Hepatocyte (in vitro differentiated cells): Measurements from ENCODE around the gene GOLGA1. TPM values are rescaled to one million over a fixed set of nuclear protein-coding genes. Genes with fewer than 3 reads are reported as not detected.

Experiments
- DNase-seq: peaks from one replicate; pipeline ENCODE4 v3.0.0-alpha.2; 2016; ENCODE audit warnings: low spot score
- H2AFZ ChIP-seq: fragments of 200-600 bp; sonication (generic); 2 replicates; pipeline ENCODE4 v1.6.0; 2016; ENCODE audit warnings: antibody characterized with exemption, mild to moderate bottlenecking
- H3K27ac ChIP-seq: fragments of 200-600 bp; sonication (generic); 2 replicates; pipeline ENCODE4 v1.5.1; 2016; ENCODE audit warnings: mild to moderate bottlenecking
- H3K27me3 ChIP-seq: fragments of 200-600 bp; sonication (generic); 2 replicates; pipeline ENCODE4 v1.6.1; 2016
- H3K36me3 ChIP-seq: fragments of 200-600 bp; sonication (generic); replicated peaks from 2 replicates; pipeline ENCODE4 v1.5.1; 2016; ENCODE audit warnings: low read depth; ENCODE audit not compliant: insufficient read depth
- H3K4me1 ChIP-seq: fragments of 200-600 bp; sonication (generic); 2 replicates; pipeline ENCODE4 v1.5.1; 2016; ENCODE audit warnings: mild to moderate bottlenecking, moderate library complexity; ENCODE audit not compliant: insufficient read depth
- H3K4me2 ChIP-seq: fragments of 200-600 bp; sonication (generic); 2 replicates; pipeline ENCODE4 v1.6.0; 2016
- H3K4me3 ChIP-seq: fragments of 200-600 bp; sonication (generic); 2 replicates; pipeline ENCODE4 v1.5.1; 2016; ENCODE audit warnings: mild to moderate bottlenecking
- H3K79me2 ChIP-seq: fragments of 200-600 bp; sonication (generic); 2 replicates; pipeline ENCODE4 v1.6.0; 2017; ENCODE audit warnings: mild to moderate bottlenecking
- H3K9me2 ChIP-seq: fragments of 200-600 bp; sonication (generic); replicated peaks from 2 replicates; pipeline ENCODE4 v1.6.0; 2017; ENCODE audit warnings: mild to moderate bottlenecking; ENCODE audit not compliant: insufficient read depth
- H3K9me3 ChIP-seq: fragments of 200-600 bp; sonication (generic); 2 replicates; pipeline ENCODE4 v1.5.1; 2016; ENCODE audit warnings: low read depth, mild to moderate bottlenecking
- H4K20me1 ChIP-seq: fragments of 200-600 bp; sonication (generic); 2 replicates; pipeline ENCODE4 v1.6.0; 2016; ENCODE audit warnings: mild to moderate bottlenecking; ENCODE audit not compliant: insufficient read depth, poor library complexity, severe bottlenecking
- EZH2 ChIP-seq: fragments of 200-600 bp; sonication (generic); IDR thresholded peaks from 2 replicates; pipeline ENCODE4 v1.6.1; 2016; ENCODE audit warnings: antibody characterized with exemption, mild to moderate bottlenecking, borderline replicate concordance
- EZH2phosphoT487 ChIP-seq: fragments of 200-600 bp; sonication (generic); IDR thresholded peaks from one replicate; pipeline ENCODE4 v1.6.1; 2018; ENCODE audit warnings: antibody characterized with exemption, mild to moderate bottlenecking, low read depth, moderate library complexity; ENCODE audit not compliant: unreplicated experiment, severe bottlenecking
- WGBS: methylation state at CpG from one replicate; pipeline ENCODE4 v1.1.6; 2016; ENCODE audit warnings: low lambda C conversion rate; ENCODE audit errors: missing lambda C conversion rate; 5-methylcytosine and 5-hydroxymethylcytosine counted together
- polyA plus RNA-seq: library from polyadenylated mRNA; unstranded; fragments of >200 nt; fragmentation: Nextera tagmentation; extraction: Ambion mirVana; gene quantifications from 2 replicates; pipeline ENCODE4 v1.2.1, GENCODE V29; 2016
- total RNA-seq: library from RNA; depleted of rRNA; stranded (reverse); fragments of >200 nt; gene quantifications from 2 replicates; pipeline ENCODE4 v1.2.3, GENCODE V29; 2014
- TF ChIP-seq, protein P1 (sequence below): fragments of 200-600 bp; sonication (generic); IDR thresholded peaks from 2 replicates; pipeline ENCODE4 v1.5.1; 2016; ENCODE audit warnings: antibody characterized with exemption, mild to moderate bottlenecking; ENCODE audit not compliant: poor library complexity

Gene GOLGA1
- total and polyA plus RNA-seq, 2 experiments from 2014 or later: 10.1 to 12.9 TPM

DNA sequence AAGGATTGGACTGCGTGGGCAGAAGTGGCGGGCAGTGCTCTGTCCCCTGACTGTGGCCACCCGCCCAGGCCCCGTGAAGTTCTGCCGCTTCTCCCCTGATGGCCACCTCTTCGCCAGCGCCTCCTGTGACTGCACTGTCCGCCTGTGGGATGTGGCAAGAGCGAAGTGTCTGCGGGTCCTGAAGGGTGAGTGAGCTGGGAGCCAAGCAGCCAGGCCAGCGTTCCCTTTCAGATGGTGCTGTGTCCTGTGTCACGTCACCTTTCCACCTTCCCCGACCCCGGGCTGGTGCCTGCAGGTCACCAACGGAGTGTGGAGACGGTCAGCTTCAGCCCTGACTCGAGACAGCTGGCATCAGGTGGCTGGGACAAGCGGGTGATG is 85.3 kb downstream of the GOLGA1 start:
- Histone ChIP-seq H4K20me1 (peaks cover 40% of the 10 kb centered on the region), H3K27me3 (no peaks in the 10 kb centered on the region), H3K9me3 (no peaks in the 10 kb centered on the region), H3K4me1 (peaks cover 14% of the 10 kb centered on the region), H3K4me3 (no peak overlapping the region), H3K27ac (no peak overlapping the region), H3K79me2 (peaks cover 18% of the 10 kb centered on the region), H3K36me3 (no peaks in the 10 kb centered on the region), H3K4me2 (no peak overlapping the region), H2AFZ (no peak overlapping the region), H3K9me2 (no peaks in the 10 kb centered on the region)
- DNase-seq: no peak
- TF ChIP-seq EZH2: no peak
- TF ChIP-seq, protein P1, sequence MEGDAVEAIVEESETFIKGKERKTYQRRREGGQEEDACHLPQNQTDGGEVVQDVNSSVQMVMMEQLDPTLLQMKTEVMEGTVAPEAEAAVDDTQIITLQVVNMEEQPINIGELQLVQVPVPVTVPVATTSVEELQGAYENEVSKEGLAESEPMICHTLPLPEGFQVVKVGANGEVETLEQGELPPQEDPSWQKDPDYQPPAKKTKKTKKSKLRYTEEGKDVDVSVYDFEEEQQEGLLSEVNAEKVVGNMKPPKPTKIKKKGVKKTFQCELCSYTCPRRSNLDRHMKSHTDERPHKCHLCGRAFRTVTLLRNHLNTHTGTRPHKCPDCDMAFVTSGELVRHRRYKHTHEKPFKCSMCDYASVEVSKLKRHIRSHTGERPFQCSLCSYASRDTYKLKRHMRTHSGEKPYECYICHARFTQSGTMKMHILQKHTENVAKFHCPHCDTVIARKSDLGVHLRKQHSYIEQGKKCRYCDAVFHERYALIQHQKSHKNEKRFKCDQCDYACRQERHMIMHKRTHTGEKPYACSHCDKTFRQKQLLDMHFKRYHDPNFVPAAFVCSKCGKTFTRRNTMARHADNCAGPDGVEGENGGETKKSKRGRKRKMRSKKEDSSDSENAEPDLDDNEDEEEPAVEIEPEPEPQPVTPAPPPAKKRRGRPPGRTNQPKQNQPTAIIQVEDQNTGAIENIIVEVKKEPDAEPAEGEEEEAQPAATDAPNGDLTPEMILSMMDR: no peak
- WGBS: 88% methylated on average over 18 of the region's 18 CpGs

DNA sequence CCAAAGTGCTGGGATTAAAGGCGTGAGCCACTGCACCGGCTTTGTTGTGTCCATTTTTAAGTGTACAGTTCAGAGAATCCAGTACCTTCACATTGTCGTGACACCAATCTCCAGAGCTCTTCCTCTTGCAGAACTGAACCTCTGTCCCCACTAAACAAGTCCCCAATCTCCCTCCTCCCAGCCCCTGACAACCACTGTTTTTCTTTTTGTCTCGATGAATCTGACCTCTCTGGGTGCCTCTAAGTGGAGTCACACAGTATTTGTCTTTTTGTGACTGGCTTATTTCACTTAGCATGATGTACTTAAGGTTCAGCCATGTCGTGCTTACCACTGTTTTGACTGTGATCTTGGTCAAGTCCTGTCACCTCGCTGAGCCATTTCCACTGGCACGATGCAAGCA is 86.1 kb downstream of the GOLGA1 start:
- Histone ChIP-seq H3K9me2 (no peaks in the 10 kb centered on the region), H3K4me1 (peaks cover 7% of the 10 kb centered on the region), H3K27me3 (no peaks in the 10 kb centered on the region), H3K27ac (no peak overlapping the region), H3K4me2 (no peak overlapping the region), H2AFZ (no peak overlapping the region), H3K9me3 (no peaks in the 10 kb centered on the region), H4K20me1 (peaks cover 32% of the 10 kb centered on the region), H3K36me3 (no peaks in the 10 kb centered on the region), H3K79me2 (peaks cover 11% of the 10 kb centered on the region), H3K4me3 (no peak overlapping the region)
- WGBS: 74% methylated on average over 7 of the region's 7 CpGs
- no peak for DNase-seq
- TF ChIP-seq EZH2 (no peak), EZH2phosphoT487 (no peak)
- TF ChIP-seq, protein P1: no peak

DNA sequence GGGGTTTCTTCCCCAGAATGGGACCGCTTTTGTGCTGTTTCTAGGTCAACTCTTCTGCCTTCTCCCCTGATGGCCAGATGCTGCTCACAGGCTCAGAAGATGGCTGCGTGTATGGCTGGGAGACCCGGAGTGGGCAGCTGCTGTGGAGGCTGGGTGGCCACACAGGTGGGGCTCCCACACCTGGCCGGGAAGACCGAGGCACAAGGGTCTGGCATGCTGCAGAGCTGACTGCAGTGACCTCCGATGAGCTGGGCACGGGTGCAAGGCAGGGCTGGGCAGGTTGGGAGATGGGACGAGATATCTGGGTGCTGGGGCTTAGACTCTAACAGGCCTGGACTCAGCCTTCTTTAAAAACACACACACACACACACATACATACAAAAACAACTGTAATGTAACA is 86.7 kb downstream of the GOLGA1 start:
- Histone ChIP-seq H3K4me3 (no peak overlapping the region), H3K27me3 (no peaks in the 10 kb centered on the region), H3K4me1 (peaks cover 7% of the 10 kb centered on the region), H3K27ac (no peak overlapping the region), H3K4me2 (no peak overlapping the region), H3K9me3 (no peaks in the 10 kb centered on the region), H3K9me2 (no peaks in the 10 kb centered on the region), H4K20me1 (peaks cover 26% of the 10 kb centered on the region), H2AFZ (no peak overlapping the region), H3K79me2 (peaks cover 4% of the 10 kb centered on the region), H3K36me3 (no peaks in the 10 kb centered on the region)
- 94% methylated on average over 8 of the region's 8 CpGs for WGBS
- no peak for DNase-seq
- TF ChIP-seq EZH2 (no peak), EZH2phosphoT487 (no peak)
- TF ChIP-seq, protein P1: no peak

DNA sequence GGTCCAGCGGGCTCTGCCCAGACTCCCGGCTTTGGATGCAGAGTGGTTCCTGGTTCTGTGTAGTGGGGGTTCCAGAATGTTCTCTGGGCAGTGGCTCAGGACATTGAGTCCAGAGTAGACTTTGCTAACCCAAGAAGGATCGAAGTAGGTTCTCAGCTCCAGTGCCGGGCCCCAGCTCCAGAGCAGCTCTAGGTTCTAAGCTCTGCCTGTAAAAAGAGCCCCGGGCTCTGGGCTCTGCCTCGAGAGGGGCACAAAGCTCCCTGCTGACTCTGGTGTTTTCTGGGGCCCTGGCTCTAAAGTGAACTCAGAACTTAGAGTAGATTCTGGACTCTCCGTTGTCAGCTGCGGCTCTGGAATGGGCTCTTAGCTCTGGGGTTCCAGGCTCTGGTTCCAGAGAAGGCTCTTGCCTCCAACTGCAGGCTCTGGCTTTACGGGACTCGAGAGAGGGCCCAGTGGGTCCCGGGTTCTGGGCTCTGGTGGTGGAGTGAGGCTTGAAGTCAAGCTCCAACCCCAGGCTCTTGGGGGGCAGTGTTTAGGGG is 87.2 kb downstream of the GOLGA1 start:
- peaks cover 7% of the 10 kb centered on the region for H3K4me1 ChIP-seq
- H3K4me3 ChIP-seq: peak overlapping the region; percentile 57
- peaks cover 2% of the 10 kb centered on the region for H3K79me2 ChIP-seq
- H3K27ac ChIP-seq: no peak overlapping the region
- no peaks in the 10 kb centered on the region for H3K9me2 ChIP-seq
- WGBS: 80% methylated on average over 10 of the region's 11 CpGs
- H3K36me3 ChIP-seq: no peaks in the 10 kb centered on the region
- peak overlapping the region; percentile 68 for H2AFZ ChIP-seq
- peaks cover 21% of the 10 kb centered on the region for H4K20me1 ChIP-seq
- no peaks in the 10 kb centered on the region for H3K9me3 ChIP-seq
- no peak for DNase-seq
- no peaks in the 10 kb centered on the region for H3K27me3 ChIP-seq
- TF ChIP-seq, protein P1: no peak
- TF ChIP-seq EZH2: no peak
- TF ChIP-seq EZH2phosphoT487: no peak
- peak overlapping the region; percentile 99 for H3K4me2 ChIP-seq
